ENCODE measurements around the gene IMPG2. TPM values are rescaled to one million over a fixed set of nuclear protein-coding genes. Genes with fewer than 3 reads are reported as not detected.

IMPG2 gene
- total RNA-seq, 1 experiment from 2014 or later, result 0.13 TPM

GRCh38 chr3:101279765-101280385 lies 40.5 kb downstream of the IMPG2 start:
- CTCF ChIA-PET, result no interaction called here
- POLR2A ChIA-PET (ENCODE audit: low non-redundant PET), result no interaction called here
- Histone ChIP-seq H3K36me3 (ENCODE audit: insufficient read depth, low read length, poor library complexity, severe bottlenecking) (no peaks in the 10 kb centered on the region), H3K27ac (ENCODE audit: low read depth, low read length, poor library complexity, severe bottlenecking) (no peak overlapping the region), H3K9me3 (ENCODE audit: low read depth, low read length, poor library complexity, severe bottlenecking) (no peaks in the 10 kb centered on the region), H3K4me3 (ENCODE audit: low read depth, low read length, poor library complexity, severe bottlenecking) (no peak overlapping the region), H3K4me1 (ENCODE audit: insufficient read depth, low read length, poor library complexity, severe bottlenecking) (no peaks in the 10 kb centered on the region), H3K27me3 (replicated peaks; ENCODE audit: insufficient read depth, low read depth, low read length, poor library complexity) (peaks cover 5% of the 10 kb centered on the region)
- BruUV-seq (replicated peaks), result no TSS peak
- TF ChIP-seq EZH2 (IDR thresholded peaks at IDR 0.05; ENCODE audit: borderline replicate concordance, low read depth, low read length, poor library complexity, severe bottlenecking) (no peak), CTCF (conservative IDR thresholded peaks at IDR 0.05; ENCODE audit: low read depth, low read length) (no peak)
- intact Hi-C loops (cut with micrococcal nuclease; ENCODE audit: unreplicated experiment), result no loop called here
- peak; percentile 21 for DNase-seq (ENCODE audit: low spot score)

GRCh38 chr3:101279162-101279561 lies 41.2 kb downstream of the IMPG2 start:
- Histone ChIP-seq H3K27ac (ENCODE audit: low read depth, low read length, poor library complexity, severe bottlenecking) (no peak overlapping the region), H3K36me3 (ENCODE audit: insufficient read depth, low read length, poor library complexity, severe bottlenecking) (no peaks in the 10 kb centered on the region), H3K4me3 (ENCODE audit: low read depth, low read length, poor library complexity, severe bottlenecking) (no peak overlapping the region), H3K9me3 (ENCODE audit: low read depth, low read length, poor library complexity, severe bottlenecking) (no peaks in the 10 kb centered on the region), H3K27me3 (replicated peaks; ENCODE audit: insufficient read depth, low read depth, low read length, poor library complexity) (peaks cover 5% of the 10 kb centered on the region), H3K4me1 (ENCODE audit: insufficient read depth, low read length, poor library complexity, severe bottlenecking) (no peaks in the 10 kb centered on the region)
- no peak for TF ChIP-seq EZH2 (IDR thresholded peaks at IDR 0.05; ENCODE audit: borderline replicate concordance, low read depth, low read length, poor library complexity, severe bottlenecking)
- no peak for TF ChIP-seq CTCF (conservative IDR thresholded peaks at IDR 0.05; ENCODE audit: low read depth, low read length)
- DNase-seq (ENCODE audit: low spot score), result no peak
- POLR2A ChIA-PET (ENCODE audit: low non-redundant PET), result no interaction called here
- BruUV-seq (replicated peaks), result no TSS peak
- CTCF ChIA-PET, result no interaction called here
- intact Hi-C loops (cut with micrococcal nuclease; ENCODE audit: unreplicated experiment), result no loop called here

- no peaks in the 10 kb centered on the region for H3K4me1 ChIP-seq (ENCODE audit: insufficient read depth, low read length, poor library complexity, severe bottlenecking)
- CTCF ChIA-PET, result no interaction called here
- BruUV-seq (replicated peaks), result no TSS peak
- intact Hi-C loops (cut with micrococcal nuclease; ENCODE audit: unreplicated experiment), result no loop called here
- H3K9me3 ChIP-seq (ENCODE audit: low read depth, low read length, poor library complexity, severe bottlenecking), result no peaks in the 10 kb centered on the region
- DNase-seq (ENCODE audit: low spot score), result no peak
- H3K27me3 ChIP-seq (replicated peaks; ENCODE audit: insufficient read depth, low read depth, low read length, poor library complexity), result peaks cover 5% of the 10 kb centered on the region
- no peaks in the 10 kb centered on the region for H3K36me3 ChIP-seq (ENCODE audit: insufficient read depth, low read length, poor library complexity, severe bottlenecking)
- TF ChIP-seq CTCF (conservative IDR thresholded peaks at IDR 0.05; ENCODE audit: low read depth, low read length) (no peak), EZH2 (IDR thresholded peaks at IDR 0.05; ENCODE audit: borderline replicate concordance, low read depth, low read length, poor library complexity, severe bottlenecking) (no peak)
- H3K4me3 ChIP-seq (ENCODE audit: low read depth, low read length, poor library complexity, severe bottlenecking), result no peak overlapping the region
- H3K27ac ChIP-seq (ENCODE audit: low read depth, low read length, poor library complexity, severe bottlenecking), result no peak overlapping the region
- POLR2A ChIA-PET (ENCODE audit: low non-redundant PET), result no interaction called here
Measured at GRCh38 chr3:101278727-101279126, 41.6 kb downstream of the IMPG2 start.

Measured in A673 (cell line).